HepG2 (cell line): ENCODE measurements around the gene MAPRE3. TPM values are rescaled to one million over a fixed set of nuclear protein-coding genes. Genes with fewer than 3 reads are reported as not detected.

ENCODE experiments used
- ATF2 ChIP-seq: sonication (generic); formaldehyde crosslinking; IDR thresholded peaks from 2 replicates; pipeline ENCODE4 v1.4.0; 2020; ENCODE audit warnings: missing genetic modification reagents
- CBX5 ChIP-seq: sonication (generic); formaldehyde crosslinking; IDR thresholded peaks from 2 replicates; pipeline ENCODE4 v1.4.0; 2020; ENCODE audit warnings: missing genetic modification reagents, borderline replicate concordance
- CHD4 ChIP-seq: fragments of 200-600 bp; sonication (generic); IDR thresholded peaks from 2 replicates; pipeline ENCODE4 v1.7.0; 2017; ENCODE audit warnings: mild to moderate bottlenecking, low read length, borderline replicate concordance
- ELF3 ChIP-seq: IDR thresholded peaks from 2 replicates; pipeline ENCODE4 v1.6.1; 2016; ENCODE audit warnings: missing genetic modification reagents, missing compliant biosample characterization
- KAT7 ChIP-seq: IDR thresholded peaks from 2 replicates; pipeline ENCODE4 v1.6.1; 2018; ENCODE audit warnings: borderline replicate concordance, missing compliant biosample characterization
- LCORL ChIP-seq, 2 experiments: fragments of 450-650 bp in 1 of 2; sonication (generic) in 1 of 2; formaldehyde crosslinking in 1 of 2; IDR thresholded peaks; 2 replicates each; pipeline versions ENCODE4 v1.5.0 to v1.6.1; 2017 to 2020; ENCODE audit warnings: antibody characterized with exemption in 1 of 2, missing genetic modification reagents in 1 of 2
- MIXL1 ChIP-seq: IDR thresholded peaks from 2 replicates; pipeline ENCODE4 v1.6.1; 2016
- XRCC5 ChIP-seq: fragments of 200-400 bp; formaldehyde crosslinking; optimal IDR thresholded peaks from 2 replicates; pipeline ENCODE3; 2017; ENCODE audit warnings: mild to moderate bottlenecking, low read length
- ZBTB20 ChIP-seq: sonication (generic); formaldehyde crosslinking; IDR thresholded peaks from 2 replicates; pipeline ENCODE4 v1.8.1; 2023; ENCODE audit warnings: missing genetic modification reagents, low read depth, mild to moderate bottlenecking, borderline replicate concordance
- ZFX ChIP-seq: sonication (generic); formaldehyde crosslinking; IDR thresholded peaks from 2 replicates; pipeline ENCODE4 v1.4.0; 2020; ENCODE audit warnings: mild to moderate bottlenecking, low read depth, missing genetic modification reagents, moderate library complexity
- ZNF33B ChIP-seq: sonication (generic); formaldehyde crosslinking; IDR thresholded peaks from 2 replicates; pipeline ENCODE4 v1.5.1; 2020; ENCODE audit warnings: mild to moderate bottlenecking, missing genetic modification reagents
- ZNF841 ChIP-seq: sonication (generic); formaldehyde crosslinking; IDR thresholded peaks from 2 replicates; pipeline ENCODE4 v1.8.1; 2023; ENCODE audit warnings: missing genetic modification reagents, borderline replicate concordance
- ZNF878 ChIP-seq: sonication (generic); formaldehyde crosslinking; IDR thresholded peaks from 2 replicates; pipeline ENCODE4 v1.8.1; 2023; ENCODE audit warnings: mild to moderate bottlenecking, missing genetic modification reagents, moderate library complexity
- polyA plus RNA-seq, 8 experiments: library from polyadenylated mRNA; depleted of rRNA in 3 of 8; stranded (reverse) in 7 of 8; unstranded in 1 of 8; fragments of >200 nt; fragmentation: Illumina TruSeq in 4 of 8; extraction: Trizol in 4 of 8; gene quantifications; 2 replicates each; pipeline versions ENCODE4 v1.2.1 to v1.2.3, GENCODE V29; 2011 to 2016; ENCODE audit warnings: low read depth in 4 of 8, missing spikeins in 1 of 8, mixed read lengths in 1 of 8; ENCODE audit not compliant: insufficient read depth in 1 of 8
- total RNA-seq, 5 experiments: library from RNA; depleted of rRNA; stranded (reverse); fragments of >200 nt; fragmentation: Illumina TruSeq; extraction: Trizol; gene quantifications; 2 replicates each; pipeline ENCODE4 v1.2.3, GENCODE V29; 2016; ENCODE audit warnings: low read depth in 1 of 5
- TF ChIP-seq, protein P1 (sequence below): sonication (generic); formaldehyde crosslinking; IDR thresholded peaks from 2 replicates; pipeline ENCODE4 v1.5.0; 2020; ENCODE audit warnings: mild to moderate bottlenecking, missing genetic modification reagents
- TF ChIP-seq, protein P2 (sequence below): sonication (generic); formaldehyde crosslinking; IDR thresholded peaks from 2 replicates; pipeline ENCODE4 v1.4.0; 2020; ENCODE audit warnings: mild to moderate bottlenecking, low read depth, missing genetic modification reagents
- TF ChIP-seq, protein P3 (sequence below): sonication (generic); formaldehyde crosslinking; IDR thresholded peaks from 2 replicates; pipeline ENCODE4 v1.9.0; 2022; ENCODE audit warnings: missing genetic modification reagents, mild to moderate bottlenecking, borderline replicate concordance
- TF ChIP-seq, protein P4 (sequence below): sonication (generic); formaldehyde crosslinking; IDR thresholded peaks from 2 replicates; pipeline ENCODE4 v1.5.0; 2020; ENCODE audit warnings: mild to moderate bottlenecking, missing genetic modification reagents, moderate library complexity
- TF ChIP-seq, protein P5 (sequence below): sonication (generic); formaldehyde crosslinking; IDR thresholded peaks from 2 replicates; pipeline ENCODE4 v1.4.0; 2020; ENCODE audit warnings: mild to moderate bottlenecking, missing genetic modification reagents

The MAPRE3 gene
- total and polyA plus RNA-seq, 2 of the 13 experiments (the other 11 are each of a cell fraction or from before 2014, with no cell fraction given), result 0.31 to 0.91 TPM

DNA sequence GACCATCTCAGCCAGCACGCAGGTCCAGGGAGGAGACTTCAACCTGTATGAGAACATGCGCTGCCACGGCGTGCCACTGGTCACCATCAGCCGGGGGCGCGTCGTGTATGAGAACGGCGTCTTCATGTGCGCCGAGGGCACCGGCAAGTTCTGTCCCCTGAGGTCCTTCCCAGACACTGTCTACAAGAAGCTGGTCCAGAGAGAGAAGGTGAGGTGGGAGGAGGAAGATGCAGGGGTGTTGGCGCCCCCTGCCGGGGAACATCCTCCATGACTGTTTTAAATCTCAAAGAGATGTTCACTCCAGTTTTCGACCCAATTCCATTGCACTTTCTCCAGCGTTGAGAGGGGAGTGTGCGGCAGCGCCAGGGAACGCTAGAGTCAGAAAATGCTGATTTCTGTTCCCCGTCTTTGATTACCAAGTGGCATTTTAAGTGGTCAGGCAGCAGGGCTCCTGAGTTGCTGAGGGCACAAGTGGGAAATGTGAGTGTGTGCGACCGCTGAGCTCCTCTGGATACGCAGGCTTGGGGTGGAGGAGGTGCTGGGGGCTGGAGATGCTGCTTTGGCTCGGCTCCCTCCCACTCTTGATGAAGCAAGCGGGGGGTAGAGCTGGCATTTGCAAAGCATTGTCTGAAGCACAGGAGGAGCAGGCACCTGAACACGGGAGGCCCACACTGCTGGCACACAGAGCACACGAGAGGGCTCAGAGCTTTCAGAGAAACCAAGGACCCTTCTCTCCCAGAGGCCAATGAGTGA is 27.7 kb upstream of the MAPRE3 start (continued):
- TF ChIP-seq ELF3 (CRISPR knock-in tag) (0 out of 2 replicates have a peak, but pooled peaks have one; percentile 29), MIXL1 (no peak), KAT7 (CRISPR knock-in tag) (no peak), ZNF841 (CRISPR knock-in tag) (no peak), XRCC5 (peak; percentile 80), ATF2 (CRISPR knock-in tag) (no peak), ZFX (peak; percentile 24; the same call in 1 of the 2 replicates), CHD4 (no peak), ZNF878 (CRISPR knock-in tag) (no peak), CBX5 (CRISPR knock-in tag) (no peak), ZNF33B (CRISPR knock-in tag) (no peak), ZBTB20 (no peak), LCORL (IDR thresholded peaks at IDR 0.05) (no peak), LCORL (CRISPR knock-in tag; IDR thresholded peaks at IDR 0.05) (0 out of 2 replicates have a peak, but pooled peaks have one; percentile 38)
- TF ChIP-seq, protein P1, sequence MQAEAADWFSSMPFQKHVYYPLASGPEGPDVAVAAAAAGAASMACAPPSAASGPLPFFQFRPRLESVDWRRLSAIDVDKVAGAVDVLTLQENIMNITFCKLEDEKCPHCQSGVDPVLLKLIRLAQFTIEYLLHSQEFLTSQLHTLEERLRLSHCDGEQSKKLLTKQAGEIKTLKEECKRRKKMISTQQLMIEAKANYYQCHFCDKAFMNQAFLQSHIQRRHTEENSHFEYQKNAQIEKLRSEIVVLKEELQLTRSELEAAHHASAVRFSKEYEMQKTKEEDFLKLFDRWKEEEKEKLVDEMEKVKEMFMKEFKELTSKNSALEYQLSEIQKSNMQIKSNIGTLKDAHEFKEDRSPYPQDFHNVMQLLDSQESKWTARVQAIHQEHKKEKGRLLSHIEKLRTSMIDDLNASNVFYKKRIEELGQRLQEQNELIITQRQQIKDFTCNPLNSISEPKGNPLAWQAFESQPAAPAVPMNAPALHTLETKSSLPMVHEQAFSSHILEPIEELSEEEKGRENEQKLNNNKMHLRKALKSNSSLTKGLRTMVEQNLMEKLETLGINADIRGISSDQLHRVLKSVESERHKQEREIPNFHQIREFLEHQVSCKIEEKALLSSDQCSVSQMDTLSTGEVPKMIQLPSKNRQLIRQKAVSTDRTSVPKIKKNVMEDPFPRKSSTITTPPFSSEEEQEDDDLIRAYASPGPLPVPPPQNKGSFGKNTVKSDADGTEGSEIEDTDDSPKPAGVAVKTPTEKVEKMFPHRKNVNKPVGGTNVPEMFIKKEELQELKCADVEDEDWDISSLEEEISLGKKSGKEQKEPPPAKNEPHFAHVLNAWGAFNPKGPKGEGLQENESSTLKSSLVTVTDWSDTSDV (CRISPR knock-in tag), result no peak
- TF ChIP-seq, protein P2, sequence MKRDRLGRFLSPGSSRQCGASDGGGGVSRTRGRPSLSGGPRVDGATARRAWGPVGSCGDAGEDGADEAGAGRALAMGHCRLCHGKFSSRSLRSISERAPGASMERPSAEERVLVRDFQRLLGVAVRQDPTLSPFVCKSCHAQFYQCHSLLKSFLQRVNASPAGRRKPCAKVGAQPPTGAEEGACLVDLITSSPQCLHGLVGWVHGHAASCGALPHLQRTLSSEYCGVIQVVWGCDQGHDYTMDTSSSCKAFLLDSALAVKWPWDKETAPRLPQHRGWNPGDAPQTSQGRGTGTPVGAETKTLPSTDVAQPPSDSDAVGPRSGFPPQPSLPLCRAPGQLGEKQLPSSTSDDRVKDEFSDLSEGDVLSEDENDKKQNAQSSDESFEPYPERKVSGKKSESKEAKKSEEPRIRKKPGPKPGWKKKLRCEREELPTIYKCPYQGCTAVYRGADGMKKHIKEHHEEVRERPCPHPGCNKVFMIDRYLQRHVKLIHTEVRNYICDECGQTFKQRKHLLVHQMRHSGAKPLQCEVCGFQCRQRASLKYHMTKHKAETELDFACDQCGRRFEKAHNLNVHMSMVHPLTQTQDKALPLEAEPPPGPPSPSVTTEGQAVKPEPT (CRISPR knock-in tag), result 0 out of 2 replicates have a peak, but pooled peaks have one; percentile 55
- TF ChIP-seq, protein P3, sequence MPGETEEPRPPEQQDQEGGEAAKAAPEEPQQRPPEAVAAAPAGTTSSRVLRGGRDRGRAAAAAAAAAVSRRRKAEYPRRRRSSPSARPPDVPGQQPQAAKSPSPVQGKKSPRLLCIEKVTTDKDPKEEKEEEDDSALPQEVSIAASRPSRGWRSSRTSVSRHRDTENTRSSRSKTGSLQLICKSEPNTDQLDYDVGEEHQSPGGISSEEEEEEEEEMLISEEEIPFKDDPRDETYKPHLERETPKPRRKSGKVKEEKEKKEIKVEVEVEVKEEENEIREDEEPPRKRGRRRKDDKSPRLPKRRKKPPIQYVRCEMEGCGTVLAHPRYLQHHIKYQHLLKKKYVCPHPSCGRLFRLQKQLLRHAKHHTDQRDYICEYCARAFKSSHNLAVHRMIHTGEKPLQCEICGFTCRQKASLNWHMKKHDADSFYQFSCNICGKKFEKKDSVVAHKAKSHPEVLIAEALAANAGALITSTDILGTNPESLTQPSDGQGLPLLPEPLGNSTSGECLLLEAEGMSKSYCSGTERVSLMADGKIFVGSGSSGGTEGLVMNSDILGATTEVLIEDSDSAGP, result peak; percentile 65; the same call in 1 of the 2 replicates
- TF ChIP-seq, protein P4, sequence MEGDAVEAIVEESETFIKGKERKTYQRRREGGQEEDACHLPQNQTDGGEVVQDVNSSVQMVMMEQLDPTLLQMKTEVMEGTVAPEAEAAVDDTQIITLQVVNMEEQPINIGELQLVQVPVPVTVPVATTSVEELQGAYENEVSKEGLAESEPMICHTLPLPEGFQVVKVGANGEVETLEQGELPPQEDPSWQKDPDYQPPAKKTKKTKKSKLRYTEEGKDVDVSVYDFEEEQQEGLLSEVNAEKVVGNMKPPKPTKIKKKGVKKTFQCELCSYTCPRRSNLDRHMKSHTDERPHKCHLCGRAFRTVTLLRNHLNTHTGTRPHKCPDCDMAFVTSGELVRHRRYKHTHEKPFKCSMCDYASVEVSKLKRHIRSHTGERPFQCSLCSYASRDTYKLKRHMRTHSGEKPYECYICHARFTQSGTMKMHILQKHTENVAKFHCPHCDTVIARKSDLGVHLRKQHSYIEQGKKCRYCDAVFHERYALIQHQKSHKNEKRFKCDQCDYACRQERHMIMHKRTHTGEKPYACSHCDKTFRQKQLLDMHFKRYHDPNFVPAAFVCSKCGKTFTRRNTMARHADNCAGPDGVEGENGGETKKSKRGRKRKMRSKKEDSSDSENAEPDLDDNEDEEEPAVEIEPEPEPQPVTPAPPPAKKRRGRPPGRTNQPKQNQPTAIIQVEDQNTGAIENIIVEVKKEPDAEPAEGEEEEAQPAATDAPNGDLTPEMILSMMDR (CRISPR knock-in tag), result peak; percentile 97
- TF ChIP-seq, protein P5, sequence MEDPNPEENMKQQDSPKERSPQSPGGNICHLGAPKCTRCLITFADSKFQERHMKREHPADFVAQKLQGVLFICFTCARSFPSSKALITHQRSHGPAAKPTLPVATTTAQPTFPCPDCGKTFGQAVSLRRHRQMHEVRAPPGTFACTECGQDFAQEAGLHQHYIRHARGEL (CRISPR knock-in tag), result 0 out of 2 replicates have a peak, but pooled peaks have one; percentile 38
